HL-60 (cell line): ENCODE results near the gene RER1.

Experiments
- CTCF ChIP-seq: IDR thresholded peaks from one replicate; pipeline ENCODE4 v1.5.1; 2011; ENCODE audit warnings: low read length, control low read depth, inconsistent platforms; ENCODE audit not compliant: insufficient read depth
- GABPA ChIP-seq: IDR thresholded peaks from 2 replicates; pipeline ENCODE4 v1.6.1; 2012; ENCODE audit warnings: low read depth
- POLR2AphosphoS5 ChIP-seq: IDR thresholded peaks from 2 replicates; pipeline ENCODE4 v1.6.1; 2012; ENCODE audit warnings: low read depth
- REST ChIP-seq: IDR thresholded peaks from 2 replicates; pipeline ENCODE4 v1.6.1; 2012; ENCODE audit warnings: low read depth; ENCODE audit not compliant: insufficient replicate concordance
- SPI1 ChIP-seq: IDR thresholded peaks from 2 replicates; pipeline ENCODE4 v1.6.1; 2012; ENCODE audit warnings: low read depth, mild to moderate bottlenecking, borderline replicate concordance

- TF ChIP-seq CTCF (no peak), GABPA (no peak), POLR2AphosphoS5 (no peak), SPI1 (no peak), REST (no peak)
Observed at GRCh38 chr1:2400576-2400909, 8.9 kb downstream of the RER1 start.
